NCI-H748 (cell line): ENCODE results near the gene NEK7.
A peak's percentile ranks its signal among the peaks of the same experiment; 100 is the strongest.

Source experiments
- DNase-seq: peaks from one replicate; lab custom pipeline; 2025; ENCODE audit not compliant: unreplicated experiment; lab: John Stamatoyannopoulos, UW

The NEK7 gene

DNA sequence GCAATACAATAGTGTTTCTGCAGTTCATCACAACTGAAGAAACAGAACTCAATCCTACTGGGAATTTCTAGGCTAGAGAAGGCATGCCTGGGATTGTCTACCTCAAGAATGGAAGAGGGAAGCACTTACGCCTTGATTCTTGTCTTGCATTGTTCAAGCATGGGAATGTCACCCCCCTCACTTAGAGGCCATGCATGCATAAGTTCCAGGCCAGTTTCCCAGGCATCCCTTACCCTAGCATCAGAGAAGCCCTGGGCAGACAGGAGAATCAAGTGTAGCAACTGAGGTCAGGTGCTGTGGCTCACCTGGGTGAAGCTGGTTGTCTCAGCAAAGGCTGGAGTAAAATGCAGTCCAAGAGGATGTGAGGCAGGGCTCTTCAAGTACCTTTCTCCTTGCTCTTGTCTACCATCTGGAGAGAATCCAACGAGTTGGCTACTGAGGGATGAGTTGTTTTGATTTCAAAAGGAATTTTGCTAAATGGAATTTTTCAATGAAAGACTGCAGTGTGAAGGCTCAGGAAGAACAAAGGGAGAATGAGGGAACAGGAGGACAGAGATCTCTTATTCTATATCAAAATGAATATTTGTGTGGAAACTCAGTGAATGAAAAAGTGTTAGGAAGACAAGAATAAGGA, 174.3 kb downstream of the NEK7 start:
- DNase-seq: no peak

DNA sequence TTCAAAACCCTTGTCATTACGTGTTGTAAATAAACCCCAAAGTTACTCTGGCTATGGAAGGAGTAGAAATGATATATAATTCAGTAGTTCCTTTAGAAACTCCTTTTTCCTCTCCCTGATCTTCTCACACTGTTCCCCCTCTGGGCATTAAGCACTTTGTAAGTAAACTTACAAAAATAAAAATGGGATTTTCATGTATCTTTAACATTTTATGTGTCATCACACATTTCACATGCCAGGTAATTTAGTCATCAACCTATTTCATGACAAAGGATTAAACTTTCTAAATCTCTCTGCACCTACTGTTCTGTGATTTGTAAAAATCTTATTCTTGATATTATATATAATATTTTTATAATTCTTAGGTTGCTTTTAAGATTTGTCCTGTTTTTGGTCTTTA, 176.9 kb downstream of the NEK7 start:
- DNase-seq: no peak

DNA sequence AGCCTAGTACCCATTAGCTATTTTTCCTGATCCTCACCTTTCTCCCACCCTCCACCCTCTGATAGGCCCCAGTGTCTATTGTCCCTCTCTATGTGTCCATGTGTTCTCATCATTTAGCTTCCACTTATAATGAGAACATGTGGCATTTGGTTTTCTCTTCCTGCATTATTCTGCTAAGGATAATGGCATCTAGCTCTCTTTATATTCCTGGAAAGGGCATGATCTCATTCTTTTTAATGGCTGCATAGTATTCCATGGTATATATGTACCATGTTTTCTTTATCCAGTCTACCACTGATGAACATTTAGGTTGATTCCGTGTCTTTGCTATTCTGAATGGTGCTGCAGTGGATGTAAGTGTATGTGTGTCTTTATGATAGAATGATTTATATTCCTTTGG, 178.9 kb downstream of the NEK7 start:
- DNase-seq: no peak

DNA sequence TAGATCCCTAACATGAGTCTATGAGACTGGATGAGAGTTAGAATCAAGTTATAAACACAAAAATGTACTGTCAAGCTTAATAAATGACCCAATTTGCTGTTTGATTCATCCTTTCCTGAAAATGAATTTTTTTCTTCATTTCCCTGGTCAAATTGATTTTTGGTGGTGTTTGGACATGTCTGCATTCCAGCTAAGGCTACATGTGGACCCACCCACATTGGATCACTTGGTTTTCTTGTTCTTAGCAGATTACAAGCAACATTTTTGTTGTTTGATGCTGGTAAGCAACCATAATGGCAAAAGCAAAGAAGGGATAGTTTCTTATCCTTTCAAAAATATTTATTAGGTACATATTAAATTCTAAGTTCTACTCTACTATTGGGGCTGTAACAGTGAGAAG, 181.1 kb downstream of the NEK7 start:
- DNase-seq: no peak

DNA sequence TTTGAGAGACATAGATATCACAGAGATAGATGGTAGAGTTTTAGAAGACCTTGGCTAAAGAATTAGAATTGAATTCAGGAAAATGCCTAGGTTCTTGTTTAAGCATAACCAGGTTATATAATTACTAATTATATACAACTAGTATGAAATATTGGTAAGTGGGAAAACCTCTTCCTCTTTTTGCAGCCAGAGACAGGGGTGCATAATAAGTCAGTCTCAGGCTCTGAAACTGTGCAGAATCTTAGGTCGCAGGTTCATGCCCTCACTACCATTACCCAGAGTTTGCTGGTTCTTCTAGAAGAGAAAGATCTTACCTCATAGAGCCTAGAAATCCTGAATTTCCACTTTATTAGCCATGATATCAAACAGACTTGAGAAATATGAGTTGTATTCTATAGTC, 183.3 kb downstream of the NEK7 start:
- DNase-seq: no peak

DNA sequence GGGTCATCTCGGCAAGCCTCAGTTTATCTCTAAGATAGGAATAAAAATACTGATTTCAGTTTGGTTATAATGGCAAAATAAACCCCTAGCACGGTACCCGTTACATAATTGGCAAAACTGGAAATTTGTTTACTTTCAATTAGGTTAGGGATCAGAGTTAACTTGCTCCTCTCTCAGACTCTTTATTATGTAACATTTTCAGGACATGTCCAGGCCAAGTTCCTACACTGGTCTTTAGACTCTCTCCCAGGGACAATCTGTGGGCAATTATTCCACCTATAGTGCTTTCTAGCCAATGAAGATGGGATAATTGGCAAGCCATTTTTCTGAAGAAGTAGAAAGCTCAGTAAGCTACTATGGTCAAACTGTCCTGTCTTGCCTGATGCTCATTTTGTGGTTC, 189.4 kb downstream of the NEK7 start:
- DNase-seq: no peak

DNA sequence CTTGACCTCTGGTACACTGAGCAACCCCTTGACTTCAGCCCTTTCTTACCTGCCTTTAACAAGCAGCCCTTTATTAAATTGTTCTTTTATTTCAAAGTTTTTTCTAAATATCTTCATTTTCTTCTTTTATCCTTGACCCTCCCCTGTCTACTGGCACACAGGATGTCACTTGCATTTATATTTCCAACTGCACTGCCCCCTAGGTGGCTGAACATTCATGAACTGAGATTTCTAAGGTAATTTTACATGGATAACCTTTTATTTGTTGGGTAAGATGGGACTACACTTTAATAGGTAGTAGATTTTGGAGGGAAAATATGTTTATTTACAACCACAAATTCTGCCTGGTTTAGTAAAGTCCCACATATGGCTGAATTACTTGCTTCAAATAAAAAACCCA, 193.7 kb downstream of the NEK7 start:
- DNase-seq: no peak

DNA sequence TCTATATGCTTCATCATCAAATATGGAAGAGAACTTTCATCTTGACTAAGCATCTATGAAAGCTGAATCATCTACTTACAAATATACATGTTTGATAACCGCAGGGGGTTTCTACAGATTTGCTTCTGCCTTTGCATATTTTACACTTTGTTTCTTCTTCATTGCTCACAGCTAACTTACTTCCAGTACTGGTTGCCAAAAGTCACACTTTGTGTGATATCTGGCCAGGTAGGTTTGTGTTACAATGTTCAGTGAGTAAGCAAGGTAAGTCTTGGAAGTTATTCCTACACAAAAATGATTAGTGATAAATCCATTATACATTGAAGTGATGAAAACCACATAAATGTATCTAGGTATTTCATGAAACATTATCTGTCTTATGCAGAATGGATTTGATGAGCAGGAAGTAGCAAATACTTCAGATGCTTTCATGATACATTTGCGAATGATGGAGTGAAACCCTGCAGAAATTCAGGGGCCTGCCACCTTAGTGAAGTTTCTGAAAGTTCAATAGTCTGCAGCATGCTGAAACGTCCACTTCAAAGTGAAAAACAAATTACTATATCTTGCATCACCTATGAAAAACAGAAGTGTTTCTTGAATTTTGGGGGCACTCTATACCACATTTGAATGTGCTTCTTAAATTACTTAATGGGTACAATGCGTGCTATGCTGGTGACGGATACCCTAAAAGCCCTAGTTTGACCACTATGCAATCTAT, 196.3 kb downstream of the NEK7 start:
- no peak for DNase-seq

DNA sequence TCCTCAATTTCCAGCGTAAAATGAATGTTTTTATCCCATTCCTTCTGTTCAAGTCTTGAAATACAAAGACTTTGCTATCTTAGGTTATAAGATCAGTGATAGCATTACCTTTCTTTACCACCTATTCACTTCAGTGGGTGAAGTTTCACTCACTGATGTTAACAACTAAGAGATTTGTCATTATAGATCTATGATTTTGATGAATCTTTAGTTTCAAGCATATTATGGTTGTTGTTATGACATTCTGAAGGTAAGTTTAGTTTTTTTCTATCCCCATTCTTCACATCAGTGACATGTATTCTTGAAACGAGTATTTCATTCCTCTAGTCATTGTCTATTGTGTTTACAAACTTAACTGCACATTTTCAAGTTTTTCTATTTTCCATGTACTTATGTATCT, 201.1 kb downstream of the NEK7 start:
- no peak for DNase-seq

DNA sequence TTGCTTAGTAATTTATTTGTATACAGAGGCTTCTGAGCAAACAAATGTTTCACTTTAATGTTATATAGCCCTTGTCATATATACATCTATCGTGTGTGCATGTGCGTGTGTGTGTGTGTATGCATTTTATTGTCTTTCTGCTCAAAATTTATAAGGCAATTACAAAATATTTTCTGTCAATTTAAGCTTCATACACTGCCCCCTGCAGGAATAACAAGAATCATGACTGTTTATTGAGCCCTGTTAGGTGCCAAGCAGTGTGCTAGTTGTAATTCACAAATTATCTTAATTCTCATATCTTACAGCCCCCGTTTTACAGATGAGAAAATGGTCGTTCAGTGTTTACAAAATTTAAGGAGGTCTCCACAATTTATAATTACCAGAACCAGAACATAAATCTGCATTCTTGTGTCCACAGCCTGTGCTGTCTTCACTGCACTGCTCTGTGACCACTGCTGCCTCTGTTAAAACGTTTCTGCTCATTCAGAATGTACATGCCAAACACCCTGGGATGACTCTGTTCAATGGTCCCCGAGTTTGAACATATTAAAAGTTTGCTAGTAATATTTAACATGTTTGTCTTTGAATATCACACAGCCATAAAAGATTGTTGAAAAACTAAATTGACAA, 202.3 kb downstream of the NEK7 start:
- peak; percentile 17 for DNase-seq

DNA sequence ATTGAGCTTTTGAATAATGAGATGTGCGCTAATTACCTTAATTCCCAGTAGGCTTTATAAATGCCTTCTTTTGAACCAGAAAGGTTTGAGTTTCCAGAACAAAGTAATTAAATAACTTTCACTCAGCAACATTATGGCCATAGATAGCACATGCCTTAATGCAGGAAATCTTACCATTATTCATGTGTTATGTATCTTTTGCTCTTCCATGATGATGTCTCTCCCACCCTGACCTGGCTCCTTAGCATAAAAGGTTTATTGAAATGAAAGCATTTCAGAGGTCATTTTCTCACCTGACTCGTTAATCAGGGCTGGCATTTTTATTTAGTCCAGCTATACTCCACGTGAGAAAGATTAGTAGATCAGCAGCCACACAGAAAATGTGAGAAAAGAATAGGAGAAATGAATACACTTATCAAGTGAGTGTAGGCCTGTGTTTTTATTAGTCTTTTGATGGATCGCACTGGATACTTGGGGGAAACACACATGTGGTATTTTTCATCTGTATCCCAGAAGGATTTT, 203.5 kb downstream of the NEK7 start:
- DNase-seq: no peak

DNA sequence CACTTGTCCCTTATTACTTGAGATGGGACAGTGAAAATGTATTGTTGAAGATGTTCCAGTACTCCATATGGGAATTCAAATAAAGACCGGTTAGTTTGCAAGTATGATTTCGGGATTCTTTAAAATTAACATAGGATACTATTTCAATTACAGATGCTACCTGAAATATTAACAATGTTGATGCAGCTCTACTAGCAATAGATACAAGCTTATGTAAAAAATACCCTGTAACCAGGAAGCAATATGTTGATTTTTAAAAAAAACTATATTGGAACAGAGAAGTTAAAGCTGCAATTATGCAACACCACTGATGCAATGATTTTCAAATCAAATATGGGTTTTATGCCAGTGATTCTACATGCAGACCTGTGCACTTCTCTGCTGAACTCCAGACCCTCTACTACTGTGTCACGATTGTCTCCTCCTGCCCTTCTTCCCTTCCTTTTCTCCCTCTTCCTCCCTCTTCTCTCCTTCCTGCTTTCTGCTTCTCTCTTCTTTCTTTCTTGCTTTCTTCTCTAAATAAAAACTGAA, 204.5 kb downstream of the NEK7 start:
- no peak for DNase-seq

DNA sequence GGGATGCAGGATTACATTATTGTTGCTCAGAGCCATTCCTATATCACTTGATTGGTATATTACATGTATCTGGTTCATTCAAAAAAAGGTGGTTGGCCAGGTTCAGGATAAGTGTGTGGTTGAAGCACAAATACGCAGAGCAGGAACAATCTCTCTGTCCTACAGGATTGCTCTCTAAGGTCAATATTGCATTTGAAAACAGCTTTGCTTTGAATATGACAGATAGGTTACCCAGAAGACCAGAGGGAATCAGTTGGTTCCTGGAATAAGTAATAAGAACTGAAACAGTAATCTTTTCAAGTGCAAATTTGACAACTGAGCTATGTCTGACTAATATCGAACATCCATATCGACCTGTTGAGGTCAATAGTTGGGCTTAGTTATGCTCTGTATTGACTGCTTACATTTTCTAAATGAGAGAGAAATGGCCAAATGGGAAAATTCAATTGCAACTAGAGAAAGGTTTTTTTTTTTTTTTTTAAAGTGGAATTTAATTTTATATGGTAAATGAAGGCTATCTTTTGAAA, 206.9 kb downstream of the NEK7 start:
- DNase-seq: no peak

DNA sequence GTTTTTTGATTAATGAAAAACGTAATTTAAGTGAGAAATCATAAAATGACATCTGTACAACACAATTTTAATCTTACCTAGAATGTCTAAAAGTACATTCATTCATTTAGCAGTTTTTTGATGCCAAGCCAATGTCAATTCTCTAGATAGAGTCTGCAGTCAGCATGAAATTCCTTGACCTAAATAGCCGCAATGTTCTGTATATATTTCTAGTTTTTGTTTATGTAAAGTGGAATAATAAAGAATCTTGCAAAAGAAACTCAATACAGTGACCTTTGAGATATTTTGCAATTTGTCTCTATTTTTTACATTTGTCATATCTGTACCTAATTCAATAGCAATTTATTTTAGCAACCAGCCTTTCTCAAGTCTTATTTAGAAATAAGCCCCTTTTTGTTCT, 207.7 kb downstream of the NEK7 start:
- no peak for DNase-seq

DNA sequence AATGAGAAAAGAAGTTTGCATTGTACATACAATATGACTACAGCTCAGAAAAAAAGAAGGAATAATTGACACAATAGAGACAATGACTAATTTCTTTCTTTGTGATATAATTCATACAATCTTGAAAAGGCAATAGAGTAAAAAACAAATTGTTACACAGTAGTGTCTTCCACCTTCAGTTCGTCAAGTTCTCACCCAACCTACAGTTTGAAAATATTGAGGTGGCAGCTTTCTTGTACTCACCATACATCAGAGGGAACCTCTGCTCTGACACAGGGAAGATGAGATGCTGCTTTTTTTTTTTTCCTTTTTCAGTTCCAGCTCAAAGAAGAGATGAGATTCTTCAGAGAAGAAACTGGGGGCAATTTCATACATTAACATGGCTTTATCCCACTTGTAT, 210.5 kb downstream of the NEK7 start:
- DNase-seq: no peak

DNA sequence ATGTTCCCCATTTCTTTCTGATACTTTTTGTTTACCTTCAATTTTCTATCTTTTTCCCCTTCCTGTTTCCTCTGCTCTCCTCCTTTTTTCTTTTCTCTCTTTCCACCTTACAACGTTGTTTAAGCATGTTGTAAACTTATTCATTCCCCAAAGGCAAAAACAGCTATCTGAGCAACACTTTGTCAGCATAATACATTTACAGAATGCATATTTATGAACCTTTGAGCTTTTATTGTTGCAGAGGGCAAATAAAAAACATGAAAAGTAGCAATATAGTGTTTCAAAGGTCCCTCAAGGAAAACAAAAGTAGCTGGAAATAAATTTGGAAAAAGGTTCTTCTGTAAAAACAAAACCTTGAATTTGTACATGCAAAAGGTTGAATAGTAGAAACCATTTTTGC, 214.2 kb downstream of the NEK7 start:
- no peak for DNase-seq
